GM19395 (cell line): Measurements from ENCODE around the gene PCYT1A.

Experiments used
- ATAC-seq: cut with Tn5 transposase; IDR thresholded peaks from one replicate; pipeline ENCODE4 v1.9.1; 2021; ENCODE audit warnings: mild to moderate bottlenecking, moderate library complexity; ENCODE audit not compliant: unreplicated experiment

PCYT1A gene

GRCh38 chr3:196238612-196239560, 48.6 kb downstream of the PCYT1A start:
- no peak for ATAC-seq

GRCh38 chr3:196237203-196237602, 50.3 kb downstream of the PCYT1A start:
- ATAC-seq = no peak

- ATAC-seq = no peak
These were observed 51.3 kb downstream of the PCYT1A start for GRCh38 chr3:196236223-196236622.

GRCh38 chr3:196235452-196236122, 51.9 kb downstream of the PCYT1A start:
- ATAC-seq = no peak

- no peak for ATAC-seq
These were observed 54.7 kb downstream of the PCYT1A start for GRCh38 chr3:196232882-196233251.

GRCh38 chr3:196232154-196232881, 55.2 kb downstream of the PCYT1A start:
- ATAC-seq = no peak

- ATAC-seq = no peak
These were observed 59.7 kb downstream of the PCYT1A start for GRCh38 chr3:196227629-196228493.

GRCh38 chr3:196227121-196227561, 60.4 kb downstream of the PCYT1A start:
- ATAC-seq = no peak

- ATAC-seq = no peak
These were observed 61.7 kb downstream of the PCYT1A start for GRCh38 chr3:196225763-196226364.

GRCh38 chr3:196225086-196225485, 62.4 kb downstream of the PCYT1A start:
- ATAC-seq = no peak

- no peak for ATAC-seq
These were observed 64.5 kb downstream of the PCYT1A start for GRCh38 chr3:196222876-196223595.

GRCh38 chr3:196220991-196221390, 66.5 kb downstream of the PCYT1A start:
- no peak for ATAC-seq

GRCh38 chr3:196220587-196220986, 66.9 kb downstream of the PCYT1A start:
- no peak for ATAC-seq

GRCh38 chr3:196219970-196220311, 67.6 kb downstream of the PCYT1A start:
- ATAC-seq = no peak

- peak; percentile 75 for ATAC-seq
These were observed 68.1 kb downstream of the PCYT1A start for GRCh38 chr3:196219194-196219969.

- ATAC-seq = no peak
These were observed 69.3 kb downstream of the PCYT1A start for GRCh38 chr3:196218155-196218712.

GRCh38 chr3:196217307-196218154, 70.0 kb downstream of the PCYT1A start:
- no peak for ATAC-seq
